Hematopoietic multipotent progenitor cell treated with erythropoietin and hydrocortisone succinate and interleukin-3 and kit ligand, for 15 days (in vitro differentiated cells): ENCODE measurements around the gene TCEAL7.

Experiments
- DNase-seq: peaks from one replicate; pipeline ENCODE4 v3.0.0-alpha.2; 2015; ENCODE audit warnings: low spot score

Gene TCEAL7

GRCh38 chrX:103367502-103367901 lies 37.5 kb downstream of the TCEAL7 start:
- no peak for DNase-seq

- no peak for DNase-seq
Observed at GRCh38 chrX:103369479-103369878, 39.4 kb downstream of the TCEAL7 start.

DNA sequence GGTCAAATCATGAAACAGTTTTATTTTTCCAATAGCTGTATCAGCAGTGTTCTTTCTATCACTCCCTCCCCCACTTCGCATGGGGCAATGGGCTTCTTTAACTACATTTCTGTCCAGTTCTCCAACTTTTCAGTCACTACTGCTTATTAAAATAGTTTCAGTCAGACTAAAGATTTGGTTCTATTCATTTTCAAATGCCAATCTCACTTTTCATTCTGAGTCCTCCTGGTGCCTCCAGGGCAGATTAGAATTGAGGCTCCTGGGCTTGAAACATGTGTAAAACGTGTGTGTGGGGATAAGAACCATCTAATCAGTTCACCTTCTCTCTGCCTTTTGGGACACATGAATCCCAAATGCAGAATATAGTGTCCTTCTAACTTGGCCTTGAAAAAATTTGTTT lies 42.8 kb downstream of the TCEAL7 start:
- no peak for DNase-seq

- no peak for DNase-seq
Observed at GRCh38 chrX:103373581-103373980, 43.5 kb downstream of the TCEAL7 start.

DNA sequence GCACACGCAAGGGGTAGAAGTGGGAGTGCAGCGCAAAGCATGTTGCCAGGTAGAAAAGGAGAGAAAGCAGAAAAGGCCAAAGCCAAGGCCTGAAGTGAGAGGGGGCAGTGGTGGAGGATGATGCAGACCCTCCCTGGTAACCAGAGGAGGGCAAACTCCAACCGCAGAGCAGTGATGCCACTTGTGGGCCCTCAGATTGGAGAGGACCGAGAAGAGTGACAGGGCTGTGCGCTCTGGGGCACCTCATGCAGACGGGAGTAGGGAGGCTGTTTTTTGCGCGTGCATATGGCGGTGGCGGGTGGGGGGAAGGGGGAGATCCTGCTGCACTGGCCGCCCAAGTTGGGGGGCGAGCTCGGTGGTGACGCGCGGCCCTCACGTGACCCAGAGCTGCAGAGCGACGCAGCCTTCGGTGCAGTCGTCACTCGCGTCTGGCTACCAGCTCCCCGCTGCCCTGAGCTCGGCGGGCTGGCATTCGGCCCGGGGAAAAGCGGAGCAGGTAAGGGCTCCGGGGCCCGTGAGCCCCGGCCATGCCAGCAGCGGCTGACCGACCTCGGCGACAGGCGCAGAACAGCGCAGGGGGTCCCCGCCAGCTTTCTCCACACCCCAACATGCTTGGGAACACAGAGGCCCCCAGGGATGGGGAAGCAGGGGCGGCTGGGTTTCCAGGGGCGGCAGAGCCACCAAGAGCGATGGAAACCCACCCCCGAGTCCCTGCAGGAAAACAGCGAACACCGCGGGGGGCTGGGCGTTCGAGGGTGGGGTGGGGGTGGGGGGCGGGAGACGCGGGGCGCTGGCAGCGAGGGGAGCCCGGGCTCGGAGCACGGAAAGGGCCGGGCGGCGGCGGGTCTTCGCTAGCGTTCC lies 46.3 kb downstream of the TCEAL7 start, which contains the start of gene BEX3:
BEX3 (plus strand) TSS at position 421 of the 861 bp plus-strand sequence. CDS start 984 bp downstream, outside the sequence.
- DNase-seq: no peak

DNA sequence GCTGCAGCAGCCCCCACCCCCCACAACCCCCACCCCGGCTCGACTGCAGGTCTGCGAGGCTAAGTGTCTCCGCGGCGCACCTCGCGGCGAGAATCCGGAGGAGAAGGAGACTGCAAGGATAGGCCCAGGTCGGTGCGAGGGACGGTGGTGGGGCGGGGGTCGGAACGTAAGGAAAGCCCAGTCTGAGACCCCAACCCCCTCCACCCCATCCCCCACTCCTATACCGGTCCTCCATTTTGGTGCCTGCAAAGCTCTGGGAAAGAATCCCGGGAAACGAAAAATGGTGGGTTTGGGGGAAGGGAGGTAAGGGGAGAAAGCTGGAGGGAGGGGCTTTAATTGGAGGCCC lies 46.9 kb downstream of the TCEAL7 start:
- no peak for DNase-seq

GRCh38 chrX:103378990-103379389 lies 49.0 kb downstream of the TCEAL7 start:
- no peak for DNase-seq
